IPS DF 4.7 (cell line): ENCODE measurements around the gene NLGN1.
"Not testable (repeated sequence)": the region's sequence is repeated elsewhere in the genome, so short reads cannot be mapped to it uniquely, and the experiment has no call there.

ENCODE experiments used
- DNase-seq: peaks from one replicate; pipeline ENCODE4 v3.0.0-alpha.2; 2013; ENCODE audit warnings: low spot score; ENCODE audit errors: extremely low read depth

Gene NLGN1

DNA sequence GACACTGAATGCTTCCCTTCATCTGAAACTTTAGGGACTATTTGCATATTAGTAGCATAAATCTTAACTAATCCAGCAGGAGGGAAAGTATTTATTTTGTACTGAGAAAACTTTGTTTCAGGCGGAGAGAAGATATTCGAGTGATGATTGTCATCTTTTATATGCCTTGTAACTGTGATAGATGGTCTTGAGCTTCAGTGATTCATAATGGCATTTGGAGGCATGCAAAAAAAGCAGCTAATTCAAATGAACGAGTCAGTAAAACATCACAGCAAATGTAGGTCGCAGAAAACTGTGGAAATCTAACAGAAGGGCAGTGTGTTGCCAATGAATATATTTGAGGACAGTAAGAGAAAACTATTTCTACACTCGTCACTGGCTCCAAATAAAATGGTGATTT lies 817.9 kb downstream of the NLGN1 start:
- DNase-seq, result no peak

DNA sequence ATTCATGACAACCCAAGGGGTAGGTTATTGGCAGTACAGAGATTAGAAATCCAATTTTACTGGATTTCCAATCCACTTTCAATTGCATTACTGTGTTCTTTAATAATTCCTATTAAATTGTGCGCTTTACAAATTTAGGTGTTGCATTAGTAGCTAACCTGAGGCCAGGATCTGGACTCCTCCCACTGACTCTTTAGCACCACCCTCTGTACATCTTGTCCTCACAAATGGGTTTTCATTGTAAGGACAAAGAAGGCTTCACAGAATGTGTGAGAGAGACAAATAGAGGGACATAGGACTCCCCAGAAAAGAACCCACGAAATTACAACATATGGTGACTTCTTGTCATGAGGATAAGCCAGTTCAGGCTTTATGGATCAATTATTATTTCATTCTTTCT lies 818.5 kb downstream of the NLGN1 start:
- no peak for DNase-seq

DNA sequence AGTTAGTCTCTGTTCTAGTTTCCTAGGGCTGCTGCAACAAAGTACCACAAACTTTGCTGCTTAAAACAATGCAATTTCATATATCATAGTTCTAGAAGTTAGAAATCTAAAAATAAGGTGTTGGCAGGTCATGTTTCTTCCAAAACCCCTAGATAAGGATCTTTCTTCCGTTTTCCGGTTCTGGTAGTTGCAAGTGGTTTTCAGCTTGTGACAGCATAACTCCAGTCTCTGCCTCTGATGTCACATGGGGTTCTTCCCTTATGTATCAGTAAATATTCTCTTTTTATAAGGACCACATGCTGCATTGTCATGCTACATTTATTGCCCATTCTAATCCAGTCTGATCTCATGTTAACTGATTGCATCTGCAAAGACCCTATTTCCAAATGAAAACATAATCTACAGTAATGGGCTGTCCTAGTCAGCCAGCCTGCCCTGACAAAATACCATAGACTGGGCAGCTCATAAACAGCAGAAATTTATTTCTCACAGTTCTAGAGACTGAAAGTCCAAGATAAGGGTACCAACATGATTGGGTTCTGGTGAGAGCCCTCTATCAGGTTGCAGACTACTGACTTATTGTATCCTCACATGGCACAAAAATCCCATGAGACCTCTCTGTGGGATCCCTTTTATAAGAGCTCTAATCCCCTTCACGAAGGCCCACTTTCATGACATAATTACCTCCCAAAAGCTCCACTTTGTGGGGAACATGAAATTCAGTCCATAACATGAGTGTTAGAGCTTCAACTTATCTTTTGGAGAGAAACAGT lies 819.6 kb downstream of the NLGN1 start:
- DNase-seq, result no peak

DNA sequence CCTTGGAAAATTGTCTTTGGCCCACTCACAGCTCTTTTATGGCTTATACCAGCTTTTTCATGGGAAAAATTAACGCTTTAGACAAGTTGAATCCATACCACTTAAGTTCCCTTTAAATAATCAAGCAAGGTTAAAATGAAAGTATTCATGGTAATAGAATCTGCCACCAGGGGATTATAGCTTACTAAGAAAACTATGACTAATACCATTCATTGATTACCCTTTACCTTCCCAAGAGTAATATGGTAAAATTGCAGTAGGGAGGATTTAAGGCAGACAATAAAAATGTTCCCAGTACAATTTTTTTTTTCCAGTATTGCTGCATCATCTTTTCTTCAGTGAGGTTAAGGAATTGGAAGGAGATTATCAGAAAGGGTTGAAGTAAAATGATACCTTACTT lies 820.5 kb downstream of the NLGN1 start:
- DNase-seq, result no peak

DNA sequence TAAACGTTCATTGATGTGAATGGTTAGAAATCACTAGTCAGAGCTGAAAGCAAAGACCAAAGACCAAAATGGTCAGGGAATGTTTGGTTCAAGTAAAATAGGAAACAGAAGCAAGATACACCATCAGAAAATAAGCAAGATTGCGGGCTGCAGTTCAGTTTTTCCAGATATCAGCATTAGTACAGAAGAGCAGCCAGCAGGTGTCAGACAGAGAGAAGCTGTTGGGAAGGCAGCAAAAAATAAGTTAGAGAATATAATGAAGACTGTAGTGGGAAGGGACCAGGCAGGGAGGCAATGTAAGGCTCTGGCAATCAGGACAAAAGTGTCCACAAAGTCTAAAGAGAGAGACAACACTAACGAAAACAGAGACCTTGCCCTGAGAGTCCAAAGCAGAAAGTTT lies 822.2 kb downstream of the NLGN1 start:
- DNase-seq, result no peak

DNA sequence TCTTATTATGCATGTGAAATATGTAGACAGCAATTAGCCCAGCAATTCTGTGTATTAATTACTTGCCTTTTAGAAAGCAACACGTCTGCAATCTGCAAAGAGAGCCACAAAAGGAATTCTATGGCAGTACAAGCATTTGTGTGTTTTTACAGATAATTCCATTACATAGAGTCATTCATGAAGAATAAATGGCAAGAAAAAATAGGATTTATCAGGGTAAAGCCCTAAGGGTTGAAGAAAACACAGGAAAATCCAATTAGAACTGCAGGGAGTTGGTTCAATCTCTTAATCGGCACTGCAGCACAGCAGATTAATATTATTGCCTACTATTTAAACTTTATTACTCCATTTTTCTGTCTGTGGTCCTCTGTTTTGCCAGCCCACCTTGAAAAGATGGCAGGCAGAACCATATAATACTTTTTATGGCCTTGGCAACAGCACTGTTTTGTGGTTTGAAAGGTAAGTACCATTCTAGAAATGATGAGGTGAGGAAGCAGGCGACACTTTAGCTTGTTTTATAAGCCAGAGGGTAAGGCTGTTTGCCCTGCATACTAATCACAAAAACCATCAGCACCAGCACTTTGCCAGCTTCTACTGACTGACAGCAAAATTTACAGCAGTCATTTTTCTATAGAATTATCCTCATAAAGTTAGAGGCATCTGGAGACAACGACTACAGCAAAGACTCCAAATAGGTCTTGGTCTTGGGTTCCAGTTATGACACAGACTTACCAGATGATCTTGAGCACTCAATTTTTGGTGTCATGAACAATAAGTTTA lies 823.4 kb downstream of the NLGN1 start:
- DNase-seq, result no peak

DNA sequence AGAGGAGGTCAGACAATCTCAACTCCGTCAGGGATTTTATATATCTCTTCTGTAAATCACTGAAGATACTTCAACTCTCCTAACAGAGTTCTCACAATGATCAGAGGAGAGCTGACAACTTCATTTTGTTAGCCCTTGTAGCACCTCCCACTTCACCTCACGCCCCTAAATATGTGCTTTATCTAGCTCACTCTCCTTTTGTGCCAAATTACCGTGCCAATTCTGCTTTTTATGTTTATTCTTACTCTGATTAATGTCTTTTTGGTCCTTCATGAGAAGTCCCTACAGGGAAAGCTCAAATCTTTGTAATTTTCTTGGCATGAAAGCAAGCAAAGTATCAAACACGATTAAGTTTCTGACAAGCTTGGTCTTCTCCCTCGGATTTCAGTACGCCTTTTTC lies 825.5 kb downstream of the NLGN1 start:
- no peak for DNase-seq

DNA sequence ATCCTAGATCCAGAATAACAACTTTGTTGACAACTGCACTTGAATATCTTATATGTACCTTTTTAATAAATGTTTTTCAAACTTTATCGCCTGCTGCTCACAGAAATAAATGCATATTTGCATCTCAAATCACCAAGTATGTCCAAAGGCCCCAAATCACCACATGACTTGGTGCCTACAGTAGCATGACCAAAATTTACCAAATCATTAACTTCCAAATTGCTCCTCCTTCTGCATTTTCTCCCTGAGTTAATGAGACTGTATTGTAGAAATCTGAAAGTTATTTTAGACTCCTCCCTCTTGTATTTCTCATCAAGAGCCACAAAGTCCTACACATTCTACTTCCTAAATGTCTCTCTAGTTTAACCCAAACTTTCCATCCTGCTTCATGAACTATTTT lies 826.1 kb downstream of the NLGN1 start:
- DNase-seq, result no peak

DNA sequence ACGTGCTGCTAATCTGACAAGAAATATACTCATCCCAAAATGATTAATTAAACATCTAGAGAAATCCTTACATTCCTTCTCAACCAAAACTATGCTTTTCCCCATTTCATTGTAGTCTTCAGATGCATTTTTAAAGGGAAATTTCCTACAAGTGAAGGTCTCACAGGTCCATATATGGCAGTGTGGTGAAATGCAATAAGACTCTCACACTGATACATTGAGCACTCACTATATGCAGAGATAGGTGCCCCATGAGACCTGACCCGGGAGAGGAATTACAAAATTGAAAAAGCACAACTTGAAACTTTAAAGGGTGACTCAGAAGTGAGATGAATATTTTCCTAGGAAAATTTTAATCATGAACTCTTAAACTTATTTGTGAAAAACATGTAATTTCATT lies 832.4 kb downstream of the NLGN1 start:
- DNase-seq, result no peak

DNA sequence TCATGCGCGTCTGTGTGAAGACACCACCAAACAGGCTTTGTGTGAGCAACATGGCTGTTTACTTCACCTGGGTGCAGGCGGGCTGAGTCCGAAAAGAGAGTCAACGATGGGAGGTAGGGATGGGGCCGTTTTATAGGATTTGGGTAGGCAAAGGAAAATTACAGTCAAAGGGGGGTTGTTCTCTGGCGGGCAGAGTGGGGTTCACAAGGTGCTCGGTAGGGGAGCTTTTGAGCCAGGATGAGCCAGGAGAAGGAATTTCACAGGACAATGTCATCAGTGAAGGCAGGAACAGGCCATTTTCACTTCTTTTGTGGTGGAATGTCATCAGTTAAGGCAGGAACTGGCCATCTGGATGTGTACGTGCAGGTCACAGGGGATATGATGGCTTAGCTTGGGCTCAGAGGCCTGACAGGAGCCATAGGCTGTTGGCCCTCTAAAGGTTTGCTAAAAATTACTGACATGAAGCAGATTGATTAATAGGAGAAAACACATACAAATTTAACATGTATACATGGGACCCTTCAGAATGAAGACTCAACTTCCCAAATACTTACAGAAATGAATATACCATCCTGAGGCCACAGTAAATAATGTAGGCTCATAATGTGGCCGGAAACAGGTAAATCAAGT lies 834.6 kb downstream of the NLGN1 start:
- not testable (repeated sequence) for DNase-seq

DNA sequence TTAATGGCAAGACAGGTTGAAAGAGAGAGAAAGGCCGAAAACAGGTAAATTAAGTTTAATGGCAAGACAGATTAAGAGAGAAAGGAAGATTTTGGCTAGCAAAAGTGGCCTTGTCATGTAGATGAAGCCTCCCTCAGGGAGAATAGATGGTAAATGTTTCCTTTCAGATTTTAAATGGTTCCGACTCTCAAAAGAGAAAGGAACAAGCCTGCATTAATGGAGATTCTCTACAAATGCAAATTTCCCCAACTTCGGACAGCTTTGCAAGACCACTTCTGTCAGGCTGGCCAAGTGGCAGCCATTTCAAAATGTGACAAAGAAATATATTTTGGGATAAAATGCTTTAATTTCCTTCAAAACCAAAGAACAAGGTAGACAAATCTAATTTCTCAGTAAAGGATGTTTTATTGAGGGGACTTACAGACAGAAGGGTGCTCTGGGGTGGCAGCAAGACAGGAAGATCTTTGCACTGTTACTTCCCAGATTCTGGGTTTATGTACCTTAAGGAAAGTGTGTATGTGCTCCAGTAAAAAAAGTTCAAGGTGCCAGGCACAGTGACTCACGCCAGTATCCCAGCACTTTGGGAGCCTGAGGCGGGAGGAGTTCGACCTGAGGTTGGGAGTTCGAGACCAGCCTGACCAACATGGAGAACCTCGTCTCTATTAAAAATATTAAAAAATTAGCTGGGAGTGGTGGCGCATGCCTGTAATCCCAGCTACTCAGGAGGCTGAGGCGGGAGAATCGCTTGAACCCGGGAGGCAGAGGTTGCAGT lies 835.3 kb downstream of the NLGN1 start:
- DNase-seq, result peak; percentile 96

DNA sequence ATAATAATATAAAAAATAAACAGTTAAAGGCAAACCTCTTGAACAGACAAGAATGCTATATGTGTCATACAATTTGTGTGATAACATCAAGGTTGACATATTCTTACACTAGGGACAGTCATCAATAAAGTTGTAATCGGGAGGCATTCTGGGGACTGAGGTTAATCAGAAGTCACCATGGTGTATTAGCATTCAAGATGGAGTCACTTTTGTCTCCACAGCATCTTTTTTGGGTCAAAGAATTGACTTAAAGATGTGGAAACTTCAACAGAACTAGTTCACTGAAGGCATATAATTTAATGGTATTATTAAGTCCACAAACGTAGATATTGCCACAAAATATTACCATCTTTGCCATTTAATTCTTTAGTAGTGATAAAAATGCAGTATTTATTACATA lies 836.0 kb downstream of the NLGN1 start:
- no peak for DNase-seq

DNA sequence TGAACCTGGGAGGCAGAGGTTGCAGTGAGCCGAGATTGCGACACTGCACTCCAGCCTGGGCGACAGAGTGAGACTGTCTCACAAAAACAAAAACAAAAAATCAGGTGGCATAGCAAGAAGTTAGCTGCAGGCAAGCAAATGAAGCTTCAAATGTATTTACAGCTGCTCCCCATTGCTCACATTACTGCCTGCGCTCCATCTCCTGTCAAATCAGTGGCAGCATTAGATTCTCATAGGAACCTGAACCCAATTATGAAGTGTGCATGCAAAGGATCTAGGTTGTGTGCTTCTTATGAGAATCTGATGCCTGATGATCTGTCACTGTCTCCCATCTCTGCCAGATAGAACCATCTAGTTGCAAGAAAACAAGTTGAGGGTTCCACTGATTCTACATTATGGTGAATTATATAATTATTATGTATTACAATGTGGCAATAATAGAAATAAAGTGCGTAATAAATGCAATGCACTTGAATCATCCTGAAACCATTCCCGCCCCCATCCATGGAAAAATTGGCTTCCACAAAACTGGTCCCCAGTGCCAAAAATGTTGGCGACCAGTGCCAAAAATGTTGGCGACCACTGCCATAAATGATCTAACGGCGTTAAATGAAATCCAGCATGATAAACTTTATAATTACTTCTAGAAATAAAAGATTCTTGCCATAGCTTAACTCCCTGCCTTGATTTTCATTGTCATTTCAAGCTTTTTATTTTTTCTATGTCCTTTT lies 844.9 kb downstream of the NLGN1 start:
- DNase-seq, result no peak

DNA sequence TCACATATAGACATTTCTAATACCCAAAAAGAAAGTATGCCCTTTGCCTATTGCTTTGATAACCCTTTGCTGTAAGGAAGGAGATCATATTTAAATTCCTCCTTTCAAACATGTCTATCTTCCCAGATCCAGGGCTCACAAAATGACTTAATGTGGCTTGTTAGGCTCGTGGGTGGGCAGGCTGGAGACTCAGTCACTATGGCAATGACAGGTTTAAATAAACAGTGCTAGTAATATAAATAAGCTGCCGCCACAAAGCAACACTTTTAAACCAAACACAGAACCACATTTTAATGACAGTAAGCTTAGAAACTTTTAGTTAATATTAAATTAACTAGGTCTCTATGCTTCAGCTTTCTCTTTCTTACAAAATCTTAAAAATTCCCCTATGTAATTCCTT lies 845.6 kb downstream of the NLGN1 start:
- DNase-seq, result no peak

DNA sequence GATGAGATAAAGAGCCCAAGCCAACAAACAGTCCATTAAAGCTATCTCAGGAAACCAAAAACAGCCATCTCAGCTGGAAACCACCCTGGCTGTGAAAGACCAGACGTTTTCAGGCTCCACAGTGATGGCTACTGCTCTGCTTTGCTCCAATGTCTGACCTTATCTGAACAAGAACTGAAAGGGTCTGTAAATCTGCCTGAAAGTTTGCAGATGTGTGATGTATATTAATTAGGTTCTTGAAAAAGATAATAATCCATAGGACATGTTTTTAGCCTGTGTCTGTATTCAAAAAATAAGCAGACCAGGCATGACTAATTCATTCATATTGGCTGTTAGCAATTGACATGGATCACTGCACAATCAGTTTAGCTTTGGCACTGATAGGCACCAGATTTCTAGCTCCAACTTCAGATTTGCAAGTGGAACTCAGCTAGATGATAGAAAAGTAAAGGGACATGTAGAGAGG lies 850.2 kb downstream of the NLGN1 start:
- no peak for DNase-seq

DNA sequence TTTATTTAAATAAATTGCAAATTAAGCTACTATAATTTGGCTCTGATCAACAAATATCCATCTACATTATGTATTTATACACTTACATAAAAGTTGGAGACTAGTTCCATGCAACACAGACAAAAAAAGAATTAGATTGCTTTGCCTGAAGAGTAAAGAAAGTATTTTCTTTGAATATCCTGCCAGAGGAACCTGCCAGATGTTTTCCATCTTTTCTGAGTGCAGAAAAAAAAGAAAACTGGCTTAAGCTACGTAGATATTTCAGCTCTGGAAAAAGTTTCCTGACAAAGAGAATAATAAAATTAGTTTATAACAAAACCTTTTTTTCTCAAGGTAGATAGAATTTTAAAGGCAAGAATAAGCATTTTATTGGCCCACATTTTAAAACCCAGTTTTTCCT lies 854.1 kb downstream of the NLGN1 start:
- DNase-seq, result no peak

DNA sequence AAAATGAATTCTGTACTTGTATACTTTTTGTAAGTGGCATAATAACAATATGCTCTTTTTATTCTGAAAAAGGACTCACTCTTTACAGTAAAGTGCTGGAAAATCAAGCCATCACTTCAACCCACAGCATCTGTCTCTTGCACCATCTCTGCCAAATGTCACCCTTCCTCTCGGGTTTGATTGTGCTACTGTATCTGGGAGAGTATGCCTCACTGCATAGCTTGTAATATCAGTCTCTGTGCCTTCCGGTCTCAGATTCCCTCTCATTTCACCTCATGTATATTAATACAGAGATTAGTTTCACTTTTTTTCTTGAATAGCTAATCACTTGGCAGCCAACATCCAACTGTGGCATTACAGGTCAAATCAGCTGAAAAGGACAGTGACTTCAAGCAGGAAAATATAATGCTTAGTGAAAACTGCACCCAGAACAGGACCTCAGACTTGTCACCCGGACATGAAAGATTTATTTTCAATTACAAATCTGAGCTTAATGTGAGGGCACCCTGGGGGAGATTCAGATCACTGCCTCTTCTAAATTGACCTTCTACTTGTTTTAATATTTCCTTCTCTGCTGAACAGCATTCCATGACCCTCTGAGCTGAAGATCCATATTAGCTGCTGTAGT lies 855.8 kb downstream of the NLGN1 start:
- no peak for DNase-seq

DNA sequence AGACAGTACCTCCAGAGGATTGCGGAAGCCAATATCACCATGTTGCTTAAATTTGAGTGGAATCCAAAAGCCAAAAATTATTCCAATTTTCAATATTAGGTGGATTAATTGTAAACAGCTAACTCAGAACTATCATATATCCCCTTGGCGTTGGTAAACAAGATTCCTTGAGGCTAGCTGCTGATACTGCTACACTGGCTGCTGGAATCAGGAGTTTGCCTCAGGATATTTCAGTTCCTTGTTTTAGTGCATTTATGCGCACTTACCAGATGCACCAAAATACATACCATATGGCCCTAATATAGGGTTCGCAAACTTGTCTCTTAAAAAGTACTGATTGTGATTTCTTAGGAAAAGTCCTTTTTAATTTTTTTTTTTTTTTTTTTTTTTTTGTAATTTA lies 856.4 kb downstream of the NLGN1 start:
- DNase-seq, result no peak

DNA sequence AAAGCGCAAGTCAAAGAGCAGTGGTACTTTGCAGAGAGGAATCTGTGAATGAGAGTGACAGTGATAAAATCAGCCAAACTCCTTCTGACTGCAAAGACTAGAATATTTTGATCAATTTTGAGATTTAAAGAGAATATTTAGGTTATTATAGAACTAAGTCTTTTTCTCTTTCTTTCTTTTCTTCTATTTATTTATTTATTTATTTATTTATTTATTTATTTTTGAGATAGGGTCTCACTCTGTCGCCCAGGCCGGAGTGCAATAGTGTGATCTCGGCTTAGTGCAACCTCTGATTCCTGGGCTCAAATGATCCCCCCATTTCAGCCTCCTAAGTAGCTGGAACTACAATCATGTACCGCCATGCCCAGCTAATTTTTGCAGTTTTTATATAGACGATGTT lies 857.9 kb downstream of the NLGN1 start:
- DNase-seq, result no peak

DNA sequence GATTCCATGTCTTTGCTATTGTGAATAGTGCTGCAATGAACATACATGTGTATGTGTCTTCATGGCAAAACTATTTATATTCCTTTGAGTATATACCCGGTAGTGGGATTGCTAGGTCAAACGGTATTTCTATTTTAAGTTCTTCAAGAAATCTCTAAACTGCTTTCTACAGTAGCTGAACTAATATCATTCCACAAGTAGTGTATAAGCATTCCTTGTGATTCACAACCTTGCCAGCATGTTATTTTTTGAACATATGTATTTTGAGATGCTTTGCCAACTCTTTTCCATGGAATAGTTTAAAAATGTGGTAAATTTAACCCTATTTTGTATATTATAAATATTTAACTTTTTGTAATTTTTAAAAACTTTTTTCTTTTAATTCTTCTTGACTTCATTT lies 868.9 kb downstream of the NLGN1 start:
- no peak for DNase-seq

DNA sequence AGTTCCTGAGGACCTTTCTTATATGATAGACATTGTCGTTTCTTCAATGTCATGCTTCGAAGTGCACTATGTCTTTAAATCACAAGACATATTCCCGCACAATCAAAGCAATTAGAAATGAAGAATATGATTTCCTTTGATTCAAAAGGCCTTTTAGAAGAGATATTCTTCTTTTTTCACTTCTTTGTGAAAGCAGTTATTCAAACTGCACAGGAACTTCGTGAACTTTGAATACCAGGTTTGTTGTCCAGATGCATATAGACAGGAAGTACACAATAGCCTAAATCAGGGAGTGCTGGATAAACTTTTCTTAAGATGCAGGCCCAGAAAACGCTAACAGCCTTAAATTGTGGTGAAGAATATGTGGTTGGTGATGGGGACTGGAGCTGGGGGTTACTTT lies 870.5 kb downstream of the NLGN1 start:
- no peak for DNase-seq
